GM21528 (cell line): Measurements from ENCODE around the gene SLC1A2.
A peak's percentile ranks its signal among the peaks of the same experiment; 100 is the strongest.

Experiments
- ATAC-seq: cut with Tn5 transposase; IDR thresholded peaks from one replicate; pipeline ENCODE4 v1.9.1; 2021; ENCODE audit warnings: mild to moderate bottlenecking, moderate library complexity; ENCODE audit not compliant: unreplicated experiment, low FRiP score

SLC1A2 gene

DNA sequence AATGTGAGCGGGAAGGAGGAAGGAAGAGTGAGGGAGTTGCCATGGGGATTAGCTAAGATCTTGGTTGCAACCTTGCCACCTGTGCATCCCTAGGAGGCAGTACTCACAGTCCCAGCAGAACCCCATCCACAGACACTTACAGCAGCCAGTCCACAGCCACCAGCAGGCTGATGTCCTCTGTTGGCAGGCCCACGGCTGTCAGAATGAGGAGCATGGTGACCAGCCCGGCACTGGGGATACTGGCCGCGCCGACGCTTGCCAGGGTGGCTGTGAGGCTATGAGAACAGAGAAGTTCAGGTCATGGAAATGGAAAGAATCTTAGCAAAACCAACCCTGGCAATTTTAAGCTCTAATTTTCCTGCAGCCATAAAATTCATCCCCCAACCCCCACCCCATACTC, 138.6 kb downstream of the SLC1A2 start:
- ATAC-seq = no peak

DNA sequence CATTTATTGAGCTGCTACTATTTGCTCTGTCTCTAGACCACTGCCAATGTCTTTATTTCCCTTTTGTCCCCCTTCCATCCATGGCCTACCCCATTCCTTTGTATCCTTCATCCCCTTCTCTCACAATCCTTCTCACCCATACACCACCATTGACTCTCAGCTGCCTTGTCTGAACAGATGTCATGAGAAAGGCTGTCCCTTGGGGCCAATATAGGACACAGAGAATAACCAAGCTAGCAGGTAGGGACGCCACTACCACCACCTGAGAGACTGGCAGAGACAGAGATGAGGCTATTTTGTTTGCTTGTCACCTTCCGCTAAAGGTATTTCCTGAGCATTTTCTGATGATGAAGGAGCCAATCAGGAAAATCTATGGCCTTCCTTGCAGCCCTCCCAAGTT, 141.5 kb downstream of the SLC1A2 start:
- no peak for ATAC-seq

DNA sequence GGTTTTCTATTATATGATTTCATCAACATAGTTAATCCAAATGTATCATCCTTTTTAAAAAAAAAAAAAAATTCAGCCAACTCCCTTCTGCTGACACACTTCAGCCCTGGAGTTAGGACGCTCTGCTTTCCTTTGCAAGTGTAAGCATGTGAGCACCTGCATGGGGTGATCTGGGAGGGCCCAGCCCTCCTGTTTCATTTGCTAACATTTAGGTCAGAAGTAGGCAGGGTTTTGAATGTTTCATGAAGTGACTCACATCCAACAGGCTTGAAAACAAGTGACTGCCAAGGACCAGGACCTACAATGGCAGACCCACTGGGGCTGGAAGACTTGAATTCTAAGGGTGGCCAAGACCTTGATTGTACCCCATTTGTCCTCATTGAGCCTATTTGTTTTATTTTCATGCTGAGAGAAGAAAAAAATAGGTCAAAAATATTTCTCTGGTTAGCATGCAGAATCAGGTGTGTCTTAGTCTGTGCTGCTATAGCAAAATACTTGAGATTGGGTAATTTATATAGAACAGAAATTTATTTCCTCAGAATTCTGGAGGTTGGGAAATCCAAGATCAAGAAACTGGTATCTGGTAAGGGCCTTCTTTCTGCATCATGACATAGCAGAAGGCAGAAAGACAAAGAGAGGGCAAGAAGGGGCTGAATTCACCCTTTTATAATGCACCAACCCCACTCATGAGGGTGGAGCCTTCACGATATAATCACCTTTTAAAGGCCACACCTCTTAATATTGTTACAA, 142.8 kb downstream of the SLC1A2 start:
- ATAC-seq = no peak

DNA sequence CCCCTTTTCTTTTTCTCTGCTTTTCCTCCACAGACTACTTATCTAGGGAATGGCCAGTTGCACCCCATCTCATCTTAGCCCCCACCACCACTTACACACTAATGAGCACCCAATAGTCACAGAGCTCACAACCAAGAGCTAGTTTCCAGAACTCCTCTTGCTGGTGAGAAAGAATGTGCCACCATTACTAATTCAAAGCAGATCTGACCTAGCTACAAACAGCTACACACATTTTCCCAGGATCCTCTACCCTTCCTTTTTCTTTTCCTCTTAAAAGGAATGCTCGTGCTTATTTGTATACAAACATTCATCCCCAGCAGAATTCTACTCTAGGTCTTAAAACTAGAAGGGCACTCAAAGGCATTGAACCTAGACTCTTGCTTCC, 143.6 kb downstream of the SLC1A2 start:
- no peak for ATAC-seq

DNA sequence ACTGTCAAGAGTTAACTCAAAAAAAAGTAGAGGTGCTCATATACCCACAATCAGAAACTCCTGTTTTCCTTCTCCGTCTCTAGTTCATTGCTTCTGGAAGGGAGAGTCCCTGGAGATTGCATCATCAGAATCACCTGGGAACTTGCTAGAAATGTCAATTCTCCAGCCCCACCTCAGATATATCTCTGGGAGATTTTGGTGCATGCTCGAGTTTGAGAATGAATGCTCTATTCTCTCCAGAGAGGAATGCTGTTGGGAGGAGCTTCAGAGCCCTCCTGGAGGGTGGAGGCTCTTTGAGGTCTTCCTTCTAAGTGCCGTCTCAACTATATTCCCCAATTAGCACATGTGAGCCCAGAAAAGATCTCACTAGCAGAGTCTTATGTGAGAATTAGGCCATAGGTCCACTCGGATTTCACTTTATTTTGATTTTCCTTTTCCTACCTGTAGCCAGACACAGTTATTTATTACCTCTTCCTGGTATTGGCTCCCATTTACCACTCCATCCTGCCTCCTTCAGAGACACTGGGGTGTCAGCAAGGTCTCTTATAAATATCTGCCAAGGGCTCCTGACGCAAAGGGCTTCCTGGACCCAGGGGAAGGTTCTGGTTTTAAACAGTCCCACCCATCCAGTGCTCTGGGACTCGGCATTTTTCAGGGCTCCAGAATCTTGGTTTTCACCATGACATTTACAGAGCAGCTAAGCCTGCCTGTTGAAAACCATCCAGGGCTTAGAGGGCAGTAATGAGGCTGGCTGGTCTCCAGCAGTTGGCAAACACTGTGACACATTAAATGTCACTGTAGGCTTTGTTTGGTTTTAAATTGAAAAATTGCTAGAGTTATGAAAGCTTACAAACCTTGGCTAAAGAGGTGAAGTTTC, 144.2 kb downstream of the SLC1A2 start:
- no peak for ATAC-seq

DNA sequence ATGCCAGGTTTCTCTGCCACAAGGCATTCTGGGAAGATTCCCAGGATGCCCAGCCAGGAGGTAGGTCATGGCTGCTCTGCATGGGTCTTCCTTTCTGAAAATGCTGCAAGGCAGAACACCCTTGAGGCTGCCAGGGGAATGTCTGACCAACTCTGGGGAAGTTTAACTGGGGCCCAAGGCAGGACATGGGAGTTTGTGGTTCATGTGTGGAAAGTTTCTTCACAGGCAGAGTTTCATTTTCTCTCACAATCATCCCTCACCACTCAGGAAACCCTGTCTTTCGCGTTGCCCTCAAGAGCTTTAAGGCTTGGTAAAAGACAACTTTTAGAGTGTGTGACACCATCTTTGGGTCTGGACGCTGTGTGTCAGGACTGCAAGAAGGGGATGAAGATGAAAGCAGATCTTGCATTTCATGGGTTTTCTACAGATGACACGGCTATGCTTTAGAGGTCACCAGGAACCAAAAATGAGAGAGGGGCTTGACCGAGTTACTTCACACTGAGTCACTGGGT, 146.9 kb downstream of the SLC1A2 start:
- peak; percentile 96 for ATAC-seq

DNA sequence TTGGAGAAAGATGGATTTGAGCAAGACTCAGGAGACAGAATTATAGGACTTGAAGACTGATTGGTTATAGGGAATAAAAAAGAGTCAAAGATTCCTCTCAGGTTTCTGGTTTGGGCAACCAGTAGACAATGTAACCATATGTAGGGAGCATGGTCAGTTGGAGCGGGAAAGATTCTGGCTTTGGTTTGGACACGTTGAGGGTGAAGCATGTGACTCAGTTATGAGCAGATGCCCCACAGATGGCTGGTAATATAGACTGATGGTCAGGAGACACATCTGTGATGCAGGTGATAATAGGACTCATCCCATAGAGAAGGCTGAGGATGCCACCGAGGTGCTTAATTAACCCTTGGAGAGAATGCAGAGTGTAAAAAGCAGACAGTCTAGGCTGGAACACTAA, 148.3 kb downstream of the SLC1A2 start:
- ATAC-seq = no peak

DNA sequence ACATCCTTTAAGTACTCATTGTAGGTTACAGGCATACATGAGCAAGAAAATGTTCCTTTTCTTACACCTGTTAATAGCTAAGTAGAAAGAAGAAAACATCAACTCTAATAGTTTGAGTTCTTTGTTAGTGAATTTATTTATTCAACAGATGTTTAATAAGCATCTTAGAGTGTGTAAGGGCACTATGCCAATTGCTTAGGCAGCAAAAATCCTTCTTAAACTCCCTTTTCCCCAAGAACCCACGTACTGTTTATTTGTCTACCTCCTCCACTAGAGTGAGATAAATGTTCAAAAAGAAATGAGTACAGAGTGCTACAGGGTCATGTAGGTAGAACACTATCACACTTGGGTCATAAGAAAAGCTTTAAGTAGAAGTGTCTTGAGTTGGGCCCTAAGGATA, 149.0 kb downstream of the SLC1A2 start:
- ATAC-seq = no peak

DNA sequence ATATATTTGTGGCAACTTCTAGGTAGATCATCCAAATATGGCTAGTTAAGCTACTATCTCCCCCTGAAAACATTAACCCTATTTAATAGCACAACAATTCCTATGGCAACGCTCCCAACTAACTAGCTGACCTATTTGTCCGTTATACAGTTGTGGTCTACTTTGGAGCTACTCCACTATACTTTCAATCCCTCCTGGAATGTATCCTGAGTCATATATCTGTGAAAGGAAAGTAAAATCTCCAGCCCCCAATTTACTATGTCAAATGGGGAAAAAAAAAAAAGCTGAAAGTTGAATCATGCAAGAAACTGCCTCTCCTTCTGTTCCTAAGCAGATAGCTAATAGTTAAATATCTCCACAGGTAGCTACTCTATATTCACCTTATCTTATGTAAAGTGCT, 151.9 kb downstream of the SLC1A2 start:
- ATAC-seq = no peak

DNA sequence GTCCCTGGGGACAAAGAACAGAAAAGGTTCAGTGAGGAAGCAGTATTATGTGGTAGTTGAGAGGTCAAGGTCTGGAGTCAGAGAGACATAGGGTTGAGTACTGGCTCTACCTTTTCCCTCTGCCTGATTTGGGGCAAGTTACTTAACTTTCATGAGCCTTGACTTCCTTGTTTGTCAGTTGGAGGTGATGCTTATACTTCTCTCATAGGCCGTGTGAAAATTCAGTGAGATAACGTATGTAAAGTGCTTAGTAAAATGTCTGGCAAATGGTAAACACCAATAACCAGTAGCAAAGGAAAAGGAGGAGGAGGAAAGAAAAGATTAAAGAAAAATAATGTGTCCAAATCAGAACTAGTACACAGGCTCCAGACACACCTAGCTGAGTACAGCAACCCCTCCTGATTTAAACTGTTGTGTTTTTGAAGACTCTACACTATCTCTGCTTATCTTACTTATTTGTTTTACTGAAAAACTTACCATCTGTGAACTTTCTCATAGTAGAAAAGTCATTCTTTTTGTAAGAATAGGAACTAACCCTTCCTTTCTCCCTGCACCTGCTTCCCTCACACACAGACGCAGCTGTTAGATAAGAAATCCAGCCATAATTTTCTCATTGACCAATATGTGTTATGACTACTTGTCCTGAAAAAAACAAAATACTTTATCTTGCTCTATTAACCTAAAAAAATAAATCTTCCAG, 153.5 kb downstream of the SLC1A2 start:
- ATAC-seq = no peak

DNA sequence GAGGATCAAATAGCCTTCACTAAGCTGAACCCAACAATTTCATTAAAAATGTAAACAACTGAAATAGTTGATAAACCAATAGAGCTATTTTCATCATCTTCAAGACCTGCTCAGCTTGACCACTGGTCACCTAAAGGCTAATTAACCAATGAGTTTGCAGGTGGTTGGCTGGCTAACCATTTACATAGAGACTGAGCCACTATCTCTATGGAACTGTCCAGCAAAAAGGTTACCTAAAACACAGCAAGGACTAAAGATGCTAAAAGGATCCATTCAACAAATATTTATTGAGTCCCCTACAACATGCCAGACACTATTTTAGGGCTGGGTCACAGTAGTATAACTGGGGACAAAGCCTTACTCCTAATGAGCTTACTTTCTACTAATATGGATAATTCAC, 156.6 kb downstream of the SLC1A2 start:
- no peak for ATAC-seq

DNA sequence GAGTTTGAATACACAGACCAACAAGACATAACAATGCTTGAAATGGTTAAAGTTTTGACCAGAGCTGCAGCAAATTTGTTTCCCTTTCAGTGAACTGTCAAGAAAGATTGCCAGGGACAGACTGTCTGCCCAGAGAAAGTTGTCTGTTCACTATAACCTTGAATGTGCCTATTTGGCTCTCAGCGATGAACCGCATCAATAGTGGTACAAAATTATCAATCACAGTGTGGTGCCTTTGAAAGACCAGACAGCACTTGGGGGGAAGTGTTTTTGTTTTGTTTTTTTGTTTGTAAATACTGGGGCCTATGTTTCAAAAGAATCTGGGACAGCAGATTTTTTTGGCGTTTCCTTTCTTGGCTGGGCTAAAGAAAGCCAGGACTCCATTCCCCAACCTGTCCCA, 157.3 kb downstream of the SLC1A2 start:
- no peak for ATAC-seq

DNA sequence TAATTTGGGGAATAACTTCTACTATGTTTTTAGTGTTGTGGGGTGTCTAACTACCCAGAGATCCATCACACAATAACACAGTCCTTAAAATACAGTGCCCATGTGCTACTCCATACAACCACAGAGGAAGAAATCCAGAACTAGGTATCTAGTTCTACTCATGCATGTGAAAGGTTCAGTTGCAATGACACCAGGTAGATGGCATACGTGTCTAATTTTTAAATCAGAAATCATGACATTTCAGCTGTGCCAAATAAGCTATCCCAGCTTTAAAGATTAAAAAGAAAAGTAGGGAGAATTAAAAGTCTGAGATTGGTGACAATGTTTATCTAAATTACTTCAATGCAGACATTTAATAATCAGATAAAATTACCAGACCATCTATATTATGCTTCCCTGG, 158.2 kb downstream of the SLC1A2 start:
- ATAC-seq = no peak

DNA sequence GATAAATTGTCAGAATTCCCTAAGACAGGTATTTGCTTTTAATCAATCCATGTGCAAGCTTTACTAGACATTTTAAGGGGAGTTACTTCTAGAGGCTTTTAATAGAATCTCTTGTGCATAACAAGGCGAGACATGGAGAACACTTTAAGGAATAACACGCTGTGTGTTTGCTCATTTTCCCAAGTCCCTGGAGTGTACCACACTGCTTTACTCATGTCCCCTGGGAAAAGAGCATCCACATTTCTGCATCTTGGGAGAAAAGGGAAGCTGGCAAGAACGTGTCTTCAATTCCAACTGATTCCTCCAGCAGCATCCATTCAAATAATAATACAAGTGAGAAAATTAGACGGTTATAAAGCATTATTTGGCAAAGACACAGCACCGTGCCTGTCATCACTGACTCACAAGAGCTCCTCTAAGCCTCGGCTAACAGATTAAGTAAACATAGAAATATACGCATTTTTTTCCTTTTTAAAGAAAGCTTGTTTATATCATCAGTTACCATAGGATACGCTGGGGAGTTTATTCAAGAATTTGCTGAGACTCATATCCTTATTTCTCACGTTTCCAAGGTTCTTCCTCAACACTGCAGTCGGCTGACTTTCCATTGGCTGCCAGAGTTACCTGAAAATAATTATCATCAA, 158.9 kb downstream of the SLC1A2 start:
- no peak for ATAC-seq

DNA sequence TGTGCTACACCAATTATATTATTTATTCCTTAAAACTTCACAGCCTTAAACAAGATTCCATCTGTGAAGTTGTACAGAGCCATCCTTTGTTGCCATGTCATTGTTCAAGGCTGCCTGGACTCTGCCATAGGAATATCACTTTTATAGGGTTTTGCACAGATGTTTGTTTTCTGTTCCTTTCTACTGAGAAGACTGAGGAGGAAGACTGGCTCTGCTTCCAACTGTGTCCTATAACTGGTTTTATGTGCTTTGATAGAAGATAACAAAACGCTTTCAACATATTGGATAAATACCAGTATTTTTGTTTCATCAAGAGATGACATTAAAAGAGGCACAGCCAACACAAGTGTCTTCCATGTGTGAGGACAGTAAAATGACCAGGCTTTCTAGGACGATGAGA, 159.8 kb downstream of the SLC1A2 start:
- ATAC-seq = no peak

DNA sequence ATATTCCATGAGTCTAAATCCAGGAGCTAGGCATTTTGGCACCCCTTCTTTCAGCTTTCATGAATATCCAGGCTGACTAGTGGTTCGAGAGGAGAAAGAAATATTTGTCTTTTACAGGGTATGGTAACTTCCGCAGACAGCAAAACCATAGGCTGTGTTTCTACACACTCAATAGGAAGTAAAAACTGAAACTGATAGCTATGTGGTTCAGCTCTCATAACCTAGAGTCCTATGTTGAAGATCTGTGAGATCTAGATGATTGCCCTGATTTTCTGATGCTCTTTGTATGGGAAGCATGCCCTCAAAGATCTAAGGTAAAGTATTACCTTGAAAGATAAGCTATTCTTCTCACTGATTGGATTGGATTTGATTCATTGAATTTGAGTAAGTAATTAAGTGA, 162.1 kb downstream of the SLC1A2 start:
- ATAC-seq = peak; percentile 100

DNA sequence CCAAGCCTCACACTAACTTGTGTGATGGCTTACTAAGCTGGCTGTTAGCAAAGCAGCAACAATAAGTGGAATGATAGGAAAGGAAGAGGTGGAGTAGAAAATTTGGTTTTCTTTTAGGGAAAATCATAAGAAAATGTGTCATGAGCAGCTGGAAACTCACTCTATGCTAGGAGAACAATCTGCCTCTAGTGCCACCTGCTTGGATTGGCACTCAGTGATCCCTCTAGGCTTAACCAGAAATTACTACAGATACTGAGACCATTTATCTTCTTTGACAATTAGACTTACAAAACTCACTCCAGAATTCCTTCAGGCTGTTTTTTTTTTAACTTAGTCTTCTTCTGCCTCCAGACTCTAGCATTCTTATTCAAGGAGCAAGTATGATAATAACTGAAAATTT, 163.1 kb downstream of the SLC1A2 start:
- ATAC-seq = no peak

DNA sequence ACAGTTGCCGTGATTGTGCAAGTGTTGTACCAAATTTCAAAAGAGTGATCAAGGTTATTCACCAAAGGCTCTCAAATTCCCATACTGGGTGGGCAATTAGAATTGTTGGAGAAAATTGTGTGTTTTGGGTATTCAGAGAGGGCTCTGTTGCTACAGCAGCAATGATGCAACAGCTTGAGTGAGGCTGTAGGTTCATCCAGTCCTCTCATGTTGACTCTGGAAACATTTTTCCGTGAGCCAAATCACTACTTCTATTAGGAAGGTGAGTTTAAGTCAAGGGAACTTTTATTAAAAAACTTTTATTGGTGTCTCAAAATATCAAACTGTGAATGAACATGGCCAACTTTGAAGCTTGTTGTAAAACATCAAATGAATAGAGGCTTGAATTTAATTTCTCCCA, 163.8 kb downstream of the SLC1A2 start:
- no peak for ATAC-seq

DNA sequence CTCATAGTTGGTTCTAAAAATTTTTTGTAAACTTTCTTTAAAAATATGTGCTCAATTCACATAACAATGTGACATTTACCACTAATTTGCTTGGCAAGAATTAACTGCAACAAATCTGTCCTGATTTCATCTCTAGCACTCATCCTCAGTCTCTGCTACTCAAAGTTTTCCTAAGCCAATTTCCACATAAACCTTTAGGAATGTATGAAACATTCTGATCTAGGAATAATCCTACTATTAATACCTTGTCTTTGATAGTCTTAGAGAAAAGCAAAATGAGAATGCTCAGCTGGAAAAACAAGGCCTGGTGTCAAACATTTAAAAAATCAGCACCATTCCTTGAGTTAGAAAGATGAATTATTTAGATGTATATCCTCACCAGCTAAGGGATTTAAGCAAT, 166.1 kb downstream of the SLC1A2 start:
- ATAC-seq = no peak

DNA sequence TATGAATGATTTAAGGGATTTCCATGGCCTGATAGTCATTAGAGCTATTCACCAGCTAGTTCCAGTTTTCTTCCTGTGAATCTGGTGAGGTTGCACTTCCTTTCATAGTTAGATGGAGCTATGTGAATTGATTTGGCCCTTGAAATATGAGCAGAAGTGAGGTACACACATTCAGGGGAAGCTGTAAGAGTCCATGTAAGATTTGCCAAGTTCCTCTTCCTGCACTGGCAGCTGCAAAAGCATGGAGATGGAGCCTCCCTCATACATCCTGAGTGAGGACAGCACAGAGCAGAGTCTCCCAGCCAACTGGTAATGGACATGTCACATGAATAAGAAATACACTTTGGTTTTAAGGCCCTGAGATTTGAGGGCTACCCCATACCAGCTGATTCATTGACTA, 168.7 kb downstream of the SLC1A2 start:
- ATAC-seq = no peak

DNA sequence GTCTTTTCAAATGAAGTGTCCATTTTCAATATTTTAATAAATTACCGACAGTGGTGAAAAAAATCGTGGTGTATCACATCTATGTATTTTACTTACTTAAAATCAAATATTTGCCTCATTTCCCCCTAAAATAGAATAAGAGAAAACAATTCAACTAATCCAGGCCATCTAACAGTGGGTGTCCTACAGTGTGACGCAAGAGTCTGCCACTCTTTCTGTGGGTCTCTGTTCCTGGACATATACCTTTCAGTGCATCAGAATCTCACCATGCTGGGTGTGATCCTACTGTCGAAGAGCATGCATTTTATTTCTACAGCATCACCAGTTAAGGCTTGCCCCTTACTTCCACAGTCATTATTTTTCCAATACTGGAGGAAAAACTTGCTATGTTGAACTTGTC, 169.2 kb downstream of the SLC1A2 start:
- ATAC-seq = no peak
